CD4-positive, alpha-beta T cell (primary cell): ENCODE results near the gene TRIM25. TPM values are rescaled to one million over a fixed set of nuclear protein-coding genes. Genes with fewer than 3 reads are reported as not detected.

Experiments used
- ATAC-seq: fragments of 200-7000 bp; cut with Tn5 transposase; one replicate; pipeline ENCODE4 v1.10.0; 2022; ENCODE audit warnings: mild to moderate bottlenecking; ENCODE audit not compliant: poor library complexity
- CTCF ChIA-PET: fragments of 350-600 bp; sonication (Branson Sonifier 250); formaldehyde crosslinking; loops from one replicate; lab custom pipeline; 2021; ENCODE audit warnings: antibody characterized with exemption, inconsistent platforms; lab: Charles Lee
- POLR2A ChIA-PET: fragments of 350-600 bp; sonication (Branson Sonifier 250); formaldehyde crosslinking; loops from one replicate; lab custom pipeline; 2021; ENCODE audit warnings: antibody characterized with exemption, inconsistent platforms; lab: Charles Lee
- DNase-seq, 14 experiments: peaks; one replicate each; pipeline ENCODE4 v3.0.0-alpha.2; 2013 to 2020; ENCODE audit warnings: mixed read lengths in 2 of 14
- H3K27ac ChIP-seq, 2 donors: one replicate each; pipeline versions ENCODE4 v1.5.1 to v1.7.0; 2013; ENCODE audit warnings: low read length in 2 of 2, low read depth in 1 of 2, mild to moderate bottlenecking in 1 of 2
- H3K27me3 ChIP-seq, 2 experiments: 1 replicate in 1 of 2; 2 replicates in 1 of 2; pipeline versions ENCODE4 v1.6.1 to v1.7.0; 2013; ENCODE audit warnings: low read length in 2 of 2, control low read depth in 1 of 2, mild to moderate bottlenecking in 1 of 2, moderate library complexity in 1 of 2; ENCODE audit not compliant: insufficient read depth in 2 of 2, control insufficient read depth in 1 of 2
- H3K36me3 ChIP-seq: one replicate; pipeline ENCODE4 v1.6.1; 2013; ENCODE audit warnings: low read length, control low read depth; ENCODE audit not compliant: insufficient read depth
- H3K4me1 ChIP-seq: one replicate; pipeline ENCODE4 v1.6.1; 2013; ENCODE audit warnings: low read length, control low read depth; ENCODE audit not compliant: insufficient read depth
- H3K4me3 ChIP-seq: one replicate; pipeline ENCODE4 v1.5.1; 2013; ENCODE audit warnings: mild to moderate bottlenecking, low read length, moderate library complexity
- H3K9me3 ChIP-seq, 2 experiments: 1 replicate in 1 of 2; 2 replicates in 1 of 2; pipeline versions ENCODE4 v1.6.1 to v1.7.0; 2013; ENCODE audit warnings: low read length in 2 of 2, mild to moderate bottlenecking in 2 of 2, control low read depth in 1 of 2, moderate library complexity in 1 of 2; ENCODE audit not compliant: control insufficient read depth in 1 of 2, insufficient read depth in 1 of 2
- H3K27ac Mint-ChIP-seq: one replicate; pipeline ENCODE4 v1.8.0; 2020; ENCODE audit warnings: mixed read lengths
- H3K27me3 Mint-ChIP-seq: one replicate; pipeline ENCODE4 v1.8.0; 2021; ENCODE audit warnings: mixed read lengths
- H3K36me3 Mint-ChIP-seq: one replicate; pipeline ENCODE4 v1.8.0; 2021; ENCODE audit warnings: low read depth, mixed read lengths
- H3K4me1 Mint-ChIP-seq: one replicate; pipeline ENCODE4 v1.8.0; 2021; ENCODE audit warnings: low read depth, mixed read lengths
- H3K4me3 Mint-ChIP-seq: one replicate; pipeline ENCODE4 v1.8.0; 2020; ENCODE audit warnings: mild to moderate bottlenecking, mixed read lengths
- H3K9me3 Mint-ChIP-seq: one replicate; pipeline ENCODE4 v1.8.0; 2020; ENCODE audit warnings: mixed read lengths
- CTCF ChIP-seq: fragments of 200-600 bp; IDR thresholded peaks from one replicate; pipeline ENCODE4 v1.8.0; 2022; ENCODE audit warnings: antibody characterized with exemption, mild to moderate bottlenecking
- intact Hi-C, 2 experiments: fragments of 100-400 bp; cut with DNase I in 1 of 2; cut with micrococcal nuclease in 1 of 2; formaldehyde crosslinking; loops; one replicate each; pipeline versions ENCODE4 v1.15.1 to v1.9.0; 2023 to 2025; cut with DNase I, micrococcal nuclease
- total RNA-seq, 174 experiments: library from RNA in 2 of 174; stranded (reverse) in 2 of 174; gene quantifications; one replicate each; pipeline ENCODE4 v1.2.3 and lab custom pipeline; 2021 to 2026

Gene TRIM25
- total RNA-seq, 2 experiments from 2014 or later: 31.7 to 33.2 TPM

GRCh38 chr17:56861899-56862298, 52.0 kb downstream of the TRIM25 start:
- no peak for DNase-seq
- TF ChIP-seq CTCF: no peak
- no peaks in the 10 kb centered on the region for H3K27me3 ChIP-seq
- H3K36me3 Mint-ChIP-seq: peaks cover 68% of the 10 kb centered on the region
- no peaks in the 10 kb centered on the region for H3K4me1 ChIP-seq
- no peak overlapping the region for H3K27ac Mint-ChIP-seq
- CTCF ChIA-PET: no interaction called here
- H3K27me3 Mint-ChIP-seq: no peaks in the 10 kb centered on the region
- POLR2A ChIA-PET: interaction anchor here (0.7 kb wide), 1 partner anchor 117 kb away, joined by 3 read pairs; no protein-coding TSS in a partner anchor
- H3K4me3 ChIP-seq: no peak overlapping the region
- intact Hi-C loops: no loop called here
- no peaks in the 10 kb centered on the region for H3K9me3 ChIP-seq
- no peaks in the 10 kb centered on the region for H3K4me1 Mint-ChIP-seq
- no peak for ATAC-seq
- peaks cover 60% of the 10 kb centered on the region for H3K36me3 ChIP-seq
- no peak overlapping the region for H3K4me3 Mint-ChIP-seq
- no peak overlapping the region for H3K27ac ChIP-seq
- H3K9me3 Mint-ChIP-seq: no peaks in the 10 kb centered on the region

GRCh38 chr17:56851008-56851407, 62.8 kb downstream of the TRIM25 start:
- no peaks in the 10 kb centered on the region for H3K27me3 ChIP-seq
- H3K27ac ChIP-seq: no peak overlapping the region
- Mint-ChIP-seq H3K4me3 (no peak overlapping the region), H3K27ac (no peak overlapping the region), H3K9me3 (no peaks in the 10 kb centered on the region), H3K4me1 (peaks cover 14% of the 10 kb centered on the region), H3K27me3 (no peaks in the 10 kb centered on the region), H3K36me3 (peaks cover 86% of the 10 kb centered on the region)
- H3K9me3 ChIP-seq: no peaks in the 10 kb centered on the region
- H3K4me3 ChIP-seq: no peak overlapping the region
- peaks cover 47% of the 10 kb centered on the region for H3K36me3 ChIP-seq
- no peak for ATAC-seq
- ChIA-PET POLR2A (no interaction called here), CTCF (interaction anchor here (0.6 to 2.3 kb wide), 2 partner anchors 16 to 30 kb away, joined by 4 to 7 read pairs; partner anchors contain the start of gene DGKE)
- no peaks in the 10 kb centered on the region for H3K4me1 ChIP-seq
- intact Hi-C loops: no loop called here
- no peak for DNase-seq
- no peak for TF ChIP-seq CTCF

- H3K27ac ChIP-seq: no peak overlapping the region
- no peak for DNase-seq
- ATAC-seq: no peak
- no peaks in the 10 kb centered on the region for H3K4me1 ChIP-seq
- no peaks in the 10 kb centered on the region for H3K9me3 ChIP-seq
- no peaks in the 10 kb centered on the region for H3K27me3 ChIP-seq
- Mint-ChIP-seq H3K27ac (no peak overlapping the region), H3K36me3 (peaks cover 84% of the 10 kb centered on the region), H3K27me3 (no peaks in the 10 kb centered on the region), H3K4me3 (no peak overlapping the region), H3K9me3 (no peaks in the 10 kb centered on the region), H3K4me1 (peaks cover 14% of the 10 kb centered on the region)
- ChIA-PET POLR2A (no interaction called here), CTCF (interaction anchor here (0.6 to 2.3 kb wide), 2 partner anchors 16 to 30 kb away, joined by 4 to 7 read pairs; partner anchors contain the start of gene DGKE)
- H3K4me3 ChIP-seq: no peak overlapping the region
- TF ChIP-seq CTCF: no peak
- intact Hi-C loops: no loop called here
- peaks cover 47% of the 10 kb centered on the region for H3K36me3 ChIP-seq
Measured at GRCh38 chr17:56850591-56850990, 63.3 kb downstream of the TRIM25 start.
